HCT116 (cell line): ENCODE measurements around the gene ADPGK. TPM values are rescaled to one million over a fixed set of nuclear protein-coding genes. Genes with fewer than 3 reads are reported as not detected.

Source experiments
- ATAC-seq: fragments of 200-7000 bp; cut with Tn5 transposase; 2 replicates; pipeline ENCODE4 v1.9.1; 2020; ENCODE audit warnings: mild to moderate bottlenecking, moderate library complexity
- BruUV-seq: library from RNA; stranded (reverse); fragments of 400-500 nt; replicated peaks from 2 replicates; lab custom pipeline; 2021; lab: Mats Ljungman, UMichigan
- CTCF ChIA-PET: fragments of 300-600 bp; sonication (Branson Sonifier 250); formaldehyde crosslinking; loops from one replicate; lab custom pipeline; 2021; ENCODE audit warnings: antibody characterized with exemption; lab: Charles Lee
- POLR2A ChIA-PET: fragments of 300-600, 350-600 bp; sonication (Branson Sonifier 250); formaldehyde crosslinking; loops from one replicate; lab custom pipeline; 2021; ENCODE audit warnings: antibody characterized with exemption; lab: Charles Lee
- RAD21 ChIA-PET, 2 experiments: fragments of 300-600 bp; sonication (Branson Sonifier 250); formaldehyde crosslinking; loops; one replicate each; lab custom pipeline; 2023; ENCODE audit warnings: low total read pairs in 2 of 2; ENCODE audit not compliant: uncharacterized antibody in 2 of 2, unreplicated experiment in 2 of 2, low non-redundant PET in 1 of 2; lab: Charles Lee
- DNase-seq: peaks from one replicate; pipeline ENCODE4 v3.0.0-alpha.2; 2010; ENCODE audit warnings: low read depth, low spot score
- H2AFZ ChIP-seq: fragments of 200-600 bp; shearing (Covaris generic), sonication (generic); 2 replicates; pipeline ENCODE4 v1.6.1; 2017; ENCODE audit warnings: low read depth, mixed run types, mixed read lengths, antibody characterized with exemption, low read length; ENCODE audit not compliant: poor library complexity, severe bottlenecking
- H3K27ac ChIP-seq: 2 replicates; pipeline ENCODE4 v1.5.1; 2012; ENCODE audit warnings: low read depth, low read length
- H3K27me3 ChIP-seq: fragments of 200-600 bp; sonication (generic); 2 replicates; pipeline ENCODE4 v1.6.1; 2016; ENCODE audit warnings: mixed run types, low read length, mixed read lengths; ENCODE audit not compliant: insufficient read depth
- H3K36me3 ChIP-seq, 2 experiments: fragments of 200-500 bp in 1 of 2; fragments of 200-600 bp in 1 of 2; sonication (Bioruptor generic) in 1 of 2; sonication (generic) in 1 of 2; 2 replicates each; pipeline versions ENCODE4 v1.5.1 to v1.6.1; 2014 to 2016; ENCODE audit warnings: low read length in 2 of 2, inconsistent platforms in 1 of 2, mixed read lengths in 1 of 2, mixed run types in 1 of 2; ENCODE audit not compliant: insufficient read depth in 2 of 2, control insufficient read depth in 1 of 2
- H3K4me1 ChIP-seq, 2 experiments: fragments of 200-600 bp in 1 of 2; sonication (generic) in 1 of 2; 2 replicates each; pipeline versions ENCODE4 v1.5.1 to v1.6.1; 2012 to 2017; ENCODE audit warnings: low read length in 2 of 2, inconsistent platforms in 1 of 2, mild to moderate bottlenecking in 1 of 2, mixed read lengths in 1 of 2, mixed run types in 1 of 2, moderate library complexity in 1 of 2; ENCODE audit not compliant: insufficient read depth in 2 of 2, control insufficient read depth in 1 of 2
- H3K4me2 ChIP-seq: fragments of 200-600 bp; sonication (generic); 2 replicates; pipeline ENCODE4 v1.6.1; 2017; ENCODE audit warnings: mixed run types, low read length, mixed read lengths
- H3K4me3 ChIP-seq, 2 experiments: fragments of 200-600 bp in 1 of 2; sonication (generic) in 1 of 2; replicated peaks in 1 of 2; 2 replicates each; pipeline ENCODE4 v1.5.1; 2011 to 2016; ENCODE audit warnings: low read length in 2 of 2, control low read depth in 1 of 2, low read depth in 1 of 2, mild to moderate bottlenecking in 1 of 2, mixed read lengths in 1 of 2, mixed run types in 1 of 2
- H3K79me2 ChIP-seq: fragments of 200-600 bp; sonication (generic); 2 replicates; pipeline ENCODE4 v1.6.1; 2017; ENCODE audit warnings: mild to moderate bottlenecking, mixed run types, low read length, moderate library complexity, mixed read lengths; ENCODE audit not compliant: insufficient read depth
- H3K9ac ChIP-seq: fragments of 200-600 bp; sonication (generic); 2 replicates; pipeline ENCODE4 v1.6.1; 2016; ENCODE audit warnings: low read length, mixed read lengths
- H3K9me2 ChIP-seq: fragments of 200-600 bp; sonication (generic), shearing (Covaris generic); 2 replicates; pipeline ENCODE4 v1.6.1; 2017; ENCODE audit warnings: mixed run types, mild to moderate bottlenecking, moderate library complexity; ENCODE audit not compliant: insufficient read depth
- H3K9me3 ChIP-seq, 2 experiments: fragments of 200-500 bp in 1 of 2; fragments of 200-600 bp in 1 of 2; sonication (Bioruptor generic) in 1 of 2; sonication (generic) in 1 of 2; 2 replicates each; pipeline ENCODE4 v1.6.1; 2014 to 2017; ENCODE audit warnings: low read length in 2 of 2, mixed read lengths in 2 of 2, inconsistent platforms in 1 of 2, low read depth in 1 of 2, mild to moderate bottlenecking in 1 of 2, mixed run types in 1 of 2, moderate library complexity in 1 of 2; ENCODE audit not compliant: control insufficient read depth in 1 of 2, insufficient read depth in 1 of 2
- H4K20me1 ChIP-seq: fragments of 200-600 bp; sonication (generic), shearing (Covaris generic); 2 replicates; pipeline ENCODE4 v1.6.1; 2017; ENCODE audit warnings: mixed run types, mild to moderate bottlenecking, moderate library complexity; ENCODE audit not compliant: insufficient read depth
- ATF3 ChIP-seq: IDR thresholded peaks from 2 replicates; pipeline ENCODE4 v1.6.1; 2012
- CEBPB ChIP-seq: IDR thresholded peaks from 2 replicates; pipeline ENCODE4 v1.6.1; 2012; ENCODE audit warnings: low read depth
- EGR1 ChIP-seq: IDR thresholded peaks from 2 replicates; pipeline ENCODE4 v1.6.1; 2012; ENCODE audit warnings: low read depth
- FOSL1 ChIP-seq: IDR thresholded peaks from 2 replicates; pipeline ENCODE4 v1.6.1; 2012; ENCODE audit warnings: low read depth
- JUND ChIP-seq: IDR thresholded peaks from 2 replicates; pipeline ENCODE4 v1.6.1; 2012
- RAD21 ChIP-seq: IDR thresholded peaks from 2 replicates; pipeline ENCODE4 v1.6.1; 2012; ENCODE audit warnings: low read depth, mild to moderate bottlenecking
- REST ChIP-seq: IDR thresholded peaks from 2 replicates; pipeline ENCODE4 v1.6.1; 2012; ENCODE audit warnings: low read depth
- SRF ChIP-seq: IDR thresholded peaks from 2 replicates; pipeline ENCODE4 v1.6.1; 2012; ENCODE audit warnings: low read depth
- ZBTB33 ChIP-seq: IDR thresholded peaks from 2 replicates; pipeline ENCODE4 v1.6.1; 2011; ENCODE audit warnings: mild to moderate bottlenecking, low read length, moderate library complexity; ENCODE audit not compliant: insufficient replicate concordance; ENCODE audit errors: extremely low read depth
- ZNF274 ChIP-seq: fragments of 200-500 bp; sonication (Bioruptor generic); IDR thresholded peaks from 2 replicates; pipeline ENCODE4 v1.6.1; 2014; ENCODE audit warnings: mild to moderate bottlenecking, low read depth, low read length, inconsistent platforms
- intact Hi-C: fragments of 100-400 bp; cut with micrococcal nuclease; formaldehyde crosslinking; loops from 2 replicates; pipeline ENCODE4 v1.10.0; 2022
- total RNA-seq: library from RNA; stranded (reverse); gene quantifications from one replicate; pipeline ENCODE4 v1.2.1, GENCODE V29; 2021; ENCODE audit not compliant: unreplicated experiment

The ADPGK gene
- total RNA-seq, 1 experiment from 2014 or later, result 41.5 TPM

GRCh38 chr15:72766780-72767179 lies 16.8 kb downstream of the ADPGK start:
- Histone ChIP-seq H3K27me3 (no peaks in the 10 kb centered on the region), H3K4me1 (no peaks in the 10 kb centered on the region), H2AFZ (no peak overlapping the region), H3K27ac (no peak overlapping the region), H3K4me3 (no peak overlapping the region), H3K9me3 (peaks cover 0 to 18% of the 10 kb centered on the region in 2 experiments; a peak in 2 of 4 replicates), H4K20me1 (no peaks in the 10 kb centered on the region), H3K4me2 (no peak overlapping the region), H3K36me3 (peaks cover 22 to 55% of the 10 kb centered on the region in 2 experiments; a peak in 3 of 4 replicates), H3K79me2 (peaks cover 61% of the 10 kb centered on the region), H3K9ac (no peak overlapping the region), H3K9me2 (no peaks in the 10 kb centered on the region)
- intact Hi-C loops, result no loop called here
- POLR2A ChIA-PET, result no interaction called here
- no TSS peak for BruUV-seq
- TF ChIP-seq JUND, result no peak
- no peak for TF ChIP-seq REST
- no peak for TF ChIP-seq ATF3
- TF ChIP-seq ZNF274, result no peak
- no peak for TF ChIP-seq EGR1
- RAD21 ChIA-PET, result no interaction called here
- DNase-seq (no peak), ATAC-seq (no peak)
- CTCF ChIA-PET, result no interaction called here

- H3K4me2 ChIP-seq, result no peak overlapping the region
- POLR2A ChIA-PET, result no interaction called here
- DNase-seq (no peak), ATAC-seq (no peak)
- no peak overlapping the region for H3K9ac ChIP-seq
- H3K4me3 ChIP-seq, result no peak overlapping the region
- H3K79me2 ChIP-seq, result peaks cover 64% of the 10 kb centered on the region
- H3K27ac ChIP-seq, result no peak overlapping the region
- no peak overlapping the region for H2AFZ ChIP-seq
- peaks cover 0 to 18% of the 10 kb centered on the region in 2 experiments; a peak in 2 of 4 replicates for H3K9me3 ChIP-seq
- intact Hi-C loops, result no loop called here
- H3K27me3 ChIP-seq, result no peaks in the 10 kb centered on the region
- H4K20me1 ChIP-seq, result no peaks in the 10 kb centered on the region
- CTCF ChIA-PET, result no interaction called here
- peaks cover 18 to 55% of the 10 kb centered on the region in 2 experiments; a peak in 3 of 4 replicates for H3K36me3 ChIP-seq
- BruUV-seq, result no TSS peak
- RAD21 ChIA-PET, result no interaction called here
- no peaks in the 10 kb centered on the region for H3K4me1 ChIP-seq
- no peak for TF ChIP-seq SRF
- TF ChIP-seq CEBPB, result no peak
- TF ChIP-seq RAD21, result no peak
- no peak for TF ChIP-seq FOSL1
- TF ChIP-seq ATF3, result no peak
- no peak for TF ChIP-seq ZBTB33
- no peaks in the 10 kb centered on the region for H3K9me2 ChIP-seq
Observed at GRCh38 chr15:72766025-72766424, 17.5 kb downstream of the ADPGK start.
